GM18526 (cell line): ENCODE results near the gene USP17L27.
"Not testable (repeated sequence)": the region's sequence is repeated elsewhere in the genome, so short reads cannot be mapped to it uniquely, and the experiment has no call there.

ENCODE experiments used
- POLR2A ChIP-seq: IDR thresholded peaks from 3 replicates; pipeline ENCODE4 v1.6.1; 2011; ENCODE audit not compliant: insufficient read length; ENCODE audit errors: extremely low read depth

USP17L27 gene

GRCh38 chr4:9343848-9344247, at the start of gene USP17L27:
Gene USP17L27 (plus strand): TSS chr4:9344148. CDS start chr4:9344148, 0 bp downstream.
- not testable (repeated sequence) for TF ChIP-seq POLR2A

GRCh38 chr4:9324865-9325264, 19.1 kb upstream of the USP17L27 start, which contains the start of gene USP17L24:
Gene USP17L24 (plus strand): TSS chr4:9325165. CDS start chr4:9325165, 0 bp downstream.
- TF ChIP-seq POLR2A: not testable (repeated sequence)

- not testable (repeated sequence) for TF ChIP-seq POLR2A
Measured at GRCh38 chr4:9329611-9330010, 14.3 kb upstream of the USP17L27 start, which contains the start of gene USP17L25. Gene USP17L25 (plus strand): TSS chr4:9329911. CDS start chr4:9329911, 0 bp downstream.

- TF ChIP-seq POLR2A: not testable (repeated sequence)
Measured at GRCh38 chr4:9334358-9334757, 9.6 kb upstream of the USP17L27 start, which contains the start of gene USP17L26. Gene USP17L26 (plus strand): TSS chr4:9334658. CDS start chr4:9334658, 0 bp downstream.

GRCh38 chr4:9339103-9339502, 4.8 kb upstream of the USP17L27 start, which contains the start of gene USP17L5:
Gene USP17L5 (plus strand): TSS chr4:9339403. CDS start chr4:9339403, 0 bp downstream.
- not testable (repeated sequence) for TF ChIP-seq POLR2A

- not testable (repeated sequence) for TF ChIP-seq POLR2A
Measured at GRCh38 chr4:9348593-9348992, 4.6 kb downstream of the USP17L27 start, which contains the start of gene USP17L28. Gene USP17L28 (plus strand): TSS chr4:9348893. CDS start chr4:9348893, 0 bp downstream.

GRCh38 chr4:9353338-9353737, 9.4 kb downstream of the USP17L27 start, which contains the start of gene USP17L29:
Gene USP17L29 (plus strand): TSS chr4:9353638. CDS start chr4:9353638, 0 bp downstream.
- TF ChIP-seq POLR2A: not testable (repeated sequence)

- not testable (repeated sequence) for TF ChIP-seq POLR2A
Measured at GRCh38 chr4:9362829-9363228, 18.9 kb downstream of the USP17L27 start, which contains the start of gene USP17L30. Gene USP17L30 (plus strand): TSS chr4:9363129. CDS start chr4:9363129, 0 bp downstream.

GRCh38 chr4:9384126-9384525, 40.2 kb downstream of the USP17L27 start:
- TF ChIP-seq POLR2A: no peak
